CD4-positive, alpha-beta T cell (primary cell): Measurements from ENCODE around the gene TOE1. TPM values are rescaled to one million over a fixed set of nuclear protein-coding genes. Genes with fewer than 3 reads are reported as not detected.

Source experiments
- ATAC-seq: fragments of 200-7000 bp; cut with Tn5 transposase; one replicate; pipeline ENCODE4 v1.10.0; 2022; ENCODE audit warnings: mild to moderate bottlenecking; ENCODE audit not compliant: poor library complexity
- CTCF ChIA-PET: fragments of 350-600 bp; sonication (Branson Sonifier 250); formaldehyde crosslinking; loops from one replicate; lab custom pipeline; 2021; ENCODE audit warnings: antibody characterized with exemption, inconsistent platforms; lab: Charles Lee
- POLR2A ChIA-PET: fragments of 350-600 bp; sonication (Branson Sonifier 250); formaldehyde crosslinking; loops from one replicate; lab custom pipeline; 2021; ENCODE audit warnings: antibody characterized with exemption, inconsistent platforms; lab: Charles Lee
- DNase-seq, 14 experiments: peaks; one replicate each; pipeline ENCODE4 v3.0.0-alpha.2; 2013 to 2020; ENCODE audit warnings: mixed read lengths in 2 of 14
- H3K27ac ChIP-seq, 2 donors: one replicate each; pipeline versions ENCODE4 v1.5.1 to v1.7.0; 2013; ENCODE audit warnings: low read length in 2 of 2, low read depth in 1 of 2, mild to moderate bottlenecking in 1 of 2
- H3K27me3 ChIP-seq, 2 experiments: 1 replicate in 1 of 2; 2 replicates in 1 of 2; pipeline versions ENCODE4 v1.6.1 to v1.7.0; 2013; ENCODE audit warnings: low read length in 2 of 2, control low read depth in 1 of 2, mild to moderate bottlenecking in 1 of 2, moderate library complexity in 1 of 2; ENCODE audit not compliant: insufficient read depth in 2 of 2, control insufficient read depth in 1 of 2
- H3K36me3 ChIP-seq: one replicate; pipeline ENCODE4 v1.6.1; 2013; ENCODE audit warnings: low read length, control low read depth; ENCODE audit not compliant: insufficient read depth
- H3K4me1 ChIP-seq: one replicate; pipeline ENCODE4 v1.6.1; 2013; ENCODE audit warnings: low read length, control low read depth; ENCODE audit not compliant: insufficient read depth
- H3K4me3 ChIP-seq: one replicate; pipeline ENCODE4 v1.5.1; 2013; ENCODE audit warnings: mild to moderate bottlenecking, low read length, moderate library complexity
- H3K9me3 ChIP-seq, 2 experiments: 1 replicate in 1 of 2; 2 replicates in 1 of 2; pipeline versions ENCODE4 v1.6.1 to v1.7.0; 2013; ENCODE audit warnings: low read length in 2 of 2, mild to moderate bottlenecking in 2 of 2, control low read depth in 1 of 2, moderate library complexity in 1 of 2; ENCODE audit not compliant: control insufficient read depth in 1 of 2, insufficient read depth in 1 of 2
- H3K27ac Mint-ChIP-seq: one replicate; pipeline ENCODE4 v1.8.0; 2020; ENCODE audit warnings: mixed read lengths
- H3K27me3 Mint-ChIP-seq: one replicate; pipeline ENCODE4 v1.8.0; 2021; ENCODE audit warnings: mixed read lengths
- H3K36me3 Mint-ChIP-seq: one replicate; pipeline ENCODE4 v1.8.0; 2021; ENCODE audit warnings: low read depth, mixed read lengths
- H3K4me1 Mint-ChIP-seq: one replicate; pipeline ENCODE4 v1.8.0; 2021; ENCODE audit warnings: low read depth, mixed read lengths
- H3K4me3 Mint-ChIP-seq: one replicate; pipeline ENCODE4 v1.8.0; 2020; ENCODE audit warnings: mild to moderate bottlenecking, mixed read lengths
- H3K9me3 Mint-ChIP-seq: one replicate; pipeline ENCODE4 v1.8.0; 2020; ENCODE audit warnings: mixed read lengths
- intact Hi-C, 2 experiments: fragments of 100-400 bp; cut with DNase I in 1 of 2; cut with micrococcal nuclease in 1 of 2; formaldehyde crosslinking; loops; one replicate each; pipeline versions ENCODE4 v1.15.1 to v1.9.0; 2023 to 2025; cut with DNase I, micrococcal nuclease
- total RNA-seq, 174 experiments: library from RNA in 2 of 174; stranded (reverse) in 2 of 174; gene quantifications; one replicate each; pipeline ENCODE4 v1.2.3 and lab custom pipeline; 2021 to 2026
- TF ChIP-seq, protein P1 (sequence below): fragments of 200-600 bp; IDR thresholded peaks from one replicate; pipeline ENCODE4 v1.8.0; 2022; ENCODE audit warnings: antibody characterized with exemption, mild to moderate bottlenecking

Gene TOE1
- total RNA-seq, 2 experiments from 2014 or later = 44.5 to 46.2 TPM

DNA sequence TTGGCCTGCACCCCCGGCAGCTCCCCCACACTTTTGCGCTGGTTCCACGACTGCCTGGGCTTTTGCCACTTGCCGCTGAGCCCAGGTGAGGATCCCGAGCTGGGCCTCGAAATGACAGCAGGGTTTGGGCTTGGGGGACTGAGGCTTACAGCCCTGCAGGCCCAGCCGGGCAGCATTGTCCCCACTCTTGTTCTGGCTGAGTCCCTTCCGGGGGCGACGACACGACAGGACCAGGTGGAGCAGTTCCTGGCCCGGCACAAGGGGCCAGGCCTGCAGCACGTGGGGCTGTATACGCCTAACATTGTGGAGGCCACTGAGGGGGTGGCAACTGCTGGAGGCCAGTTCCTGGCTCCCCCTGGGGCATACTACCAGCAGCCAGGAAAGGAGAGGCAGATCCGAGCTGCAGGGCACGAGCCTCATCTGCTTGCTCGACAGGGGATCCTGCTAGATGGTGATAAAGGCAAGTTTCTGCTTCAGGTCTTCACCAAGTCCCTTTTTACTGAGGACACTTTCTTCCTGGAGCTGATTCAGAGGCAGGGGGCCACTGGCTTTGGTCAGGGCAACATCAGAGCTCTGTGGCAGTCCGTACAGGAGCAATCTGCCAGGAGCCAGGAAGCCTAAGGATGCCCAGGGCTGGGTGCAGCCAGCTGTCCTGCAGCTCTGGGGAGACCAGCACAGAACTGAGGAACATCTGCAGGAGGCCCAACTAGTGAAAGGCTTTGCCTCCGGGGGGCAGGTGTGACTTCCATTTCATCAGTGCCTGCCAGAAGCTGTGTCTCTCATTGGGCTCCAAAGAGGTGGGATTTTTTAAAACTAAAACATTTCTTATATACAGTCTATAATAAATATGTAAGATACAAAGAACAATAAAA, 12.1 kb upstream of the TOE1 start:
- Histone ChIP-seq H3K36me3 (peaks cover 19% of the 10 kb centered on the region), H3K9me3 (no peaks in the 10 kb centered on the region), H3K27ac (no peak overlapping the region), H3K4me1 (peaks cover 21% of the 10 kb centered on the region), H3K27me3 (peaks cover 0 to 2% of the 10 kb centered on the region in 2 experiments), H3K4me3 (peak overlapping the region; percentile 70)
- Mint-ChIP-seq H3K4me1 (peaks cover 7% of the 10 kb centered on the region), H3K4me3 (peak overlapping the region; percentile 60), H3K27me3 (no peaks in the 10 kb centered on the region), H3K36me3 (peaks cover 21% of the 10 kb centered on the region), H3K9me3 (no peaks in the 10 kb centered on the region), H3K27ac (no peak overlapping the region)
- POLR2A ChIA-PET = interaction anchor here (0.9 to 4.9 kb wide), 3 partner anchors 12 to 358 kb away, joined by 3 to 50 read pairs (median 5); partner anchors contain the start of genes HECTD3, MUTYH, TOE1 and UROD
- TF ChIP-seq, protein P1, sequence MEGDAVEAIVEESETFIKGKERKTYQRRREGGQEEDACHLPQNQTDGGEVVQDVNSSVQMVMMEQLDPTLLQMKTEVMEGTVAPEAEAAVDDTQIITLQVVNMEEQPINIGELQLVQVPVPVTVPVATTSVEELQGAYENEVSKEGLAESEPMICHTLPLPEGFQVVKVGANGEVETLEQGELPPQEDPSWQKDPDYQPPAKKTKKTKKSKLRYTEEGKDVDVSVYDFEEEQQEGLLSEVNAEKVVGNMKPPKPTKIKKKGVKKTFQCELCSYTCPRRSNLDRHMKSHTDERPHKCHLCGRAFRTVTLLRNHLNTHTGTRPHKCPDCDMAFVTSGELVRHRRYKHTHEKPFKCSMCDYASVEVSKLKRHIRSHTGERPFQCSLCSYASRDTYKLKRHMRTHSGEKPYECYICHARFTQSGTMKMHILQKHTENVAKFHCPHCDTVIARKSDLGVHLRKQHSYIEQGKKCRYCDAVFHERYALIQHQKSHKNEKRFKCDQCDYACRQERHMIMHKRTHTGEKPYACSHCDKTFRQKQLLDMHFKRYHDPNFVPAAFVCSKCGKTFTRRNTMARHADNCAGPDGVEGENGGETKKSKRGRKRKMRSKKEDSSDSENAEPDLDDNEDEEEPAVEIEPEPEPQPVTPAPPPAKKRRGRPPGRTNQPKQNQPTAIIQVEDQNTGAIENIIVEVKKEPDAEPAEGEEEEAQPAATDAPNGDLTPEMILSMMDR = no peak
- CTCF ChIA-PET = interaction anchor here (0.8 to 1.4 kb wide), 2 partner anchors 10 to 12 kb away, joined by 4 read pairs; partner anchors contain the start of genes MUTYH and TOE1
- DNase-seq = peak in 1 of 14 experiments; percentile 28
- intact Hi-C loops = no loop called here
- ATAC-seq = no peak

DNA sequence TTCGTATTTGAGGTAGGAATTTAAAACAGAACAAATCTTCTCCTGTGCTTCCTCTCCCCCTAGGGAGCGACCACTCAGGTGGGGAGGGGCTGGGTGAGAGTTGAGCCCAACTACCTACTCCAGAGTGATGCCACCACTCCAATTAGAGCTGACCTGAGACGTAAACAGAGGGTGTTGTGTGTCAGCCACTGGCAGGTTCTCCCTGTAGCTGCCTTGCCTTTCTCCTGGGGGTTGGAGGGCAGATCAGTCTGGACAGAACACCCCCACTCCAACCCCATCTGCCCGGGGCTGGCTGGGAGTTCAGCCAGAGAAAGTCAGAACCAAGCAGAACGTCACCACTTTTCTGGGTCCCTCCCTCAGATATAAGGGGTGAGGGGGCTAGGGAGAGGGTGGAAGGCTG, 11.3 kb upstream of the TOE1 start:
- H3K27ac ChIP-seq = no peak overlapping the region
- Mint-ChIP-seq H3K9me3 (no peaks in the 10 kb centered on the region), H3K4me1 (peaks cover 7% of the 10 kb centered on the region), H3K36me3 (peaks cover 29% of the 10 kb centered on the region), H3K4me3 (peak overlapping the region; percentile 48), H3K27ac (no peak overlapping the region), H3K27me3 (no peaks in the 10 kb centered on the region)
- intact Hi-C loops = no loop called here
- no peak for ATAC-seq
- H3K4me3 ChIP-seq = no peak overlapping the region
- H3K9me3 ChIP-seq = no peaks in the 10 kb centered on the region
- H3K36me3 ChIP-seq = peaks cover 27% of the 10 kb centered on the region
- H3K27me3 ChIP-seq = peaks cover 0 to 2% of the 10 kb centered on the region in 2 experiments
- CTCF ChIA-PET = no interaction called here
- DNase-seq = no peak
- peaks cover 21% of the 10 kb centered on the region for H3K4me1 ChIP-seq
- POLR2A ChIA-PET = interaction anchor here (4.9 kb wide), 1 partner anchor 12 kb away, joined by 50 read pairs; the partner anchor contains the start of genes MUTYH and TOE1
- TF ChIP-seq, protein P1 = no peak

DNA sequence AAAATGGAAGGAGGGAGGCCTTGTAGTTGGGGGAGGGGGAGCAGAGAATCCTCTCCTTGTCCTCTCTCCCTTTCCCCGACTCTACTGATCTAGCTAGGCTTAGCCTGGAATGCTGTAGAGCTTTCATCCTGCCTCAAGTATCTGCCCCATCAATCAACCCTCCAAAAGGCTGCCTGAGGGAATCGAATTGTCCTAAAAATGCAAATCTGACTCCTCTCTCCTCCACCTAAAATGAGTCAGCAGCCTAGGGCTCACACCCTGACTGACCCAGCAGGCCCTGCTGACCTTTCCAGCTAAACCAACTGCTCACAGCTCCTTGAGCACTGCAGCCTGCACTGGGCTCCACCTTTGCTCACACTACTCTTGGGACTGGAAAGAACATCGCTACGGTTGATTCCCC, 10.5 kb upstream of the TOE1 start:
- peaks cover 37% of the 10 kb centered on the region for H3K36me3 Mint-ChIP-seq
- CTCF ChIA-PET = no interaction called here
- no peaks in the 10 kb centered on the region for H3K9me3 Mint-ChIP-seq
- Histone ChIP-seq H3K27me3 (peaks cover 0 to 2% of the 10 kb centered on the region in 2 experiments), H3K4me1 (peaks cover 26% of the 10 kb centered on the region), H3K9me3 (no peaks in the 10 kb centered on the region), H3K36me3 (peaks cover 33% of the 10 kb centered on the region), H3K27ac (no peak overlapping the region), H3K4me3 (no peak overlapping the region)
- DNase-seq = no peak
- intact Hi-C loops = no loop called here
- H3K4me1 Mint-ChIP-seq = peaks cover 10% of the 10 kb centered on the region
- no peak for ATAC-seq
- no peaks in the 10 kb centered on the region for H3K27me3 Mint-ChIP-seq
- POLR2A ChIA-PET = interaction anchor here (4.9 kb wide), 1 partner anchor 11 kb away, joined by 50 read pairs; the partner anchor contains the start of genes MUTYH and TOE1
- H3K4me3 Mint-ChIP-seq = peak overlapping the region; percentile 58
- no peak overlapping the region for H3K27ac Mint-ChIP-seq
- TF ChIP-seq, protein P1 = no peak
